ENCODE measurements around the gene PERM1. TPM values are rescaled to one million over a fixed set of nuclear protein-coding genes. Genes with fewer than 3 reads are reported as not detected.
"Not testable (repeated sequence)": the region's sequence is repeated elsewhere in the genome, so short reads cannot be mapped to it uniquely, and the experiment has no call there.

Gene PERM1
- total and polyA plus RNA-seq, 2 experiments from 2014 or later, result 0.45 TPM; not detected in 1

GRCh38 chr1:1020415-1021009, 38.6 kb upstream of the PERM1 start:
- DNase-seq, result peak; percentile 58
- Histone ChIP-seq H3K36me3 (ENCODE audit: low read depth) (no peaks in the 10 kb centered on the region), H3K4me3 (peak overlapping the region; percentile 70), H3K4me2 (ENCODE audit: unreplicated experiment) (peak overlapping the region; percentile 46), H3K4me1 (ENCODE audit: insufficient read depth) (0 out of 2 replicates have a peak, but pooled peaks cover 6% of the 10 kb centered on the region), H3K9me2 (ENCODE audit: insufficient read depth) (no peaks in the 10 kb centered on the region), H3K9ac (peak overlapping the region; percentile 25; the same call in 1 of the 2 replicates), H4K20me1 (ENCODE audit: insufficient read depth) (no peaks in the 10 kb centered on the region), H3K79me2 (ENCODE audit: insufficient read depth) (no peaks in the 10 kb centered on the region), H3K27ac (no peak overlapping the region), H3K27me3 (replicated peaks; ENCODE audit: insufficient read depth) (no peaks in the 10 kb centered on the region), H3F3A (ENCODE audit: insufficient read depth) (no peaks in the 10 kb centered on the region), H3K9me3 (ENCODE audit: low read depth) (no peaks in the 10 kb centered on the region), H2AFZ (no peak overlapping the region; the same call in 1 of the 2 replicates)
- TF ChIP-seq EZH2phosphoT487 (IDR thresholded peaks at IDR 0.05; ENCODE audit: insufficient read depth, low read depth), result no peak
- no peak for TF ChIP-seq EZH2 (IDR thresholded peaks at IDR 0.05; ENCODE audit: insufficient read depth, poor library complexity, severe bottlenecking)
- in situ Hi-C loops (cut with MboI), result no loop called here
- 0 to 2% methylated on average over 3 to 39 of the region's 59 CpGs for WGBS, 2 experiments (ENCODE audit: low coverage in 1 of 2, low lambda C conversion rate in 2 of 2, missing lambda C conversion rate in 2 of 2)

GRCh38 chr1:1020000-1020404, 38.1 kb upstream of the PERM1 start, which contains the start of gene AGRN:
AGRN (plus strand) TSS chr1:1020120; CDS start chr1:1020173, 53 bp downstream.
- Histone ChIP-seq H3K4me2 (ENCODE audit: unreplicated experiment) (peak within 1 kb of the TSS; percentile 46), H3K27ac (no peak within 1 kb of the TSS), H3K4me1 (ENCODE audit: insufficient read depth) (0 out of 2 replicates have a peak, but pooled peaks cover 6% of the 10 kb centered on the region), H2AFZ (peak within 1 kb of the TSS; percentile 35; the same call in 1 of the 2 replicates), H3K9me3 (ENCODE audit: low read depth) (no peaks in the 10 kb centered on the region), H3K4me3 (peak within 1 kb of the TSS; percentile 70), H3K27me3 (replicated peaks; ENCODE audit: insufficient read depth) (no peaks in the 10 kb centered on the region), H3F3A (ENCODE audit: insufficient read depth) (no peaks in the 10 kb centered on the region), H3K9me2 (ENCODE audit: insufficient read depth) (no peaks in the 10 kb centered on the region), H3K79me2 (ENCODE audit: insufficient read depth) (no peaks in the 10 kb centered on the region), H3K36me3 (ENCODE audit: low read depth) (no peaks in the 10 kb centered on the region), H4K20me1 (ENCODE audit: insufficient read depth) (no peaks in the 10 kb centered on the region), H3K9ac (peak within 1 kb of the TSS; percentile 60)
- 1 to 5% methylated on average over 15 to 25 of the region's 58 CpGs for WGBS, 2 experiments (ENCODE audit: low coverage in 1 of 2, low lambda C conversion rate in 2 of 2, missing lambda C conversion rate in 2 of 2)
- no peak for TF ChIP-seq EZH2 (IDR thresholded peaks at IDR 0.05; ENCODE audit: insufficient read depth, poor library complexity, severe bottlenecking)
- no peak for TF ChIP-seq EZH2phosphoT487 (IDR thresholded peaks at IDR 0.05; ENCODE audit: insufficient read depth, low read depth)
- DNase-seq, result peak; percentile 60
- in situ Hi-C loops (cut with MboI), result no loop called here

DNA sequence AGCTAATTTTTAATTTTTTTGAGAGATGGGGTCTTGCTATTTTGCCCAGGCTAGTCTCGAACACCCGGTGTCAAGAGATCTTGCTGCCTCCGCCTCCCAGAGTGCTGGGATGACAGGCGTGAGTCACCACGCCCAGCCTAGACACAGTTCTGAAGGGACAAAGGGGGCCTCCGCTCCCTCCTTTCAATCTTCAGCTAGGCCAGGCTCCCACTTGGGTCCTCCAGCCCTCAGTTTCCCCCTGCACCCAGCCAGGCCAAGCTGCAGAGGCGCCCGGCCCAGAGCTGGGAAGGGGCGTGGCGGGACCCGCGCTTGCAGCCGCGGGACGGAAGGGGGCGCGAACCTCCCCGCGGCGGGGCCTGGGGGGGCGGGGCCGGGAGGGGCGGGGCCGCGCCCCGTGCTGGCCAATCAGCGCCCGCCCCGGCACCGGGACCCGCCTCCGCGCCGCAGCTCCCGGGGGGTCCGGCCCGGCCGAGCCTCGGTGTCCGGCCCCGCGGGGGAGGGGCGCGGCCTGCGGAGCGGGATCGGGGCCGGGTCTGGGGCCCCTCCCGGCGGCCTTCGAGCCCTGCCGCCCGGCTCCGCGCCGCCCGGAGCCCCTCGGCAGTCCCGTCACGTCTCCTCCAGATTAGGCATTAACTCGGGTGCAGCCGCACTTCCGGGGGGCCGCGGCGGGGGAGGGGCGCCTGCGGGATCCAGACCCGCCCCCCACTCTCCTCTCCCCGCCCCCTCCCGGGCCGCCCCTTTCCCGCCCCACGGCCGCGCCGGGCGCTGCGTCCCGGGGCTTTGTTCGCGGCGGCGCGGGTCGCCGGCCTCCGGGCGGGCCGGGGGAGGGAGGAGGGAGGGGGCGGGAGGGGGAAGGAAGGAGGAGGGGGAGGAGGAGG, 37.5 kb upstream of the PERM1 start:
- Histone ChIP-seq H4K20me1 (ENCODE audit: insufficient read depth) (no peaks in the 10 kb centered on the region), H3K9me3 (ENCODE audit: low read depth) (no peaks in the 10 kb centered on the region), H3K27ac (no peak overlapping the region), H3K9ac (peak overlapping the region; percentile 60), H3K9me2 (ENCODE audit: insufficient read depth) (no peaks in the 10 kb centered on the region), H3K4me1 (ENCODE audit: insufficient read depth) (0 out of 2 replicates have a peak, but pooled peaks cover 3% of the 10 kb centered on the region), H3K79me2 (ENCODE audit: insufficient read depth) (no peaks in the 10 kb centered on the region), H3K36me3 (ENCODE audit: low read depth) (no peaks in the 10 kb centered on the region), H3K27me3 (replicated peaks; ENCODE audit: insufficient read depth) (no peaks in the 10 kb centered on the region), H2AFZ (peak overlapping the region; percentile 35; the same call in 1 of the 2 replicates), H3K4me3 (peak overlapping the region; percentile 65), H3F3A (ENCODE audit: insufficient read depth) (no peaks in the 10 kb centered on the region), H3K4me2 (ENCODE audit: unreplicated experiment) (no peak overlapping the region)
- TF ChIP-seq EZH2 (IDR thresholded peaks at IDR 0.05; ENCODE audit: insufficient read depth, poor library complexity, severe bottlenecking) (no peak), EZH2phosphoT487 (IDR thresholded peaks at IDR 0.05; ENCODE audit: insufficient read depth, low read depth) (no peak)
- DNase-seq, result peak; percentile 94
- 1 to 7% methylated on average over 8 to 60 of the region's 91 CpGs for WGBS, 2 experiments (ENCODE audit: low coverage in 1 of 2, low lambda C conversion rate in 2 of 2, missing lambda C conversion rate in 2 of 2)
- in situ Hi-C loops (cut with MboI), result no loop called here

GRCh38 chr1:1018321-1018685, 36.4 kb upstream of the PERM1 start:
- H3F3A ChIP-seq (ENCODE audit: insufficient read depth); in situ Hi-C loops (cut with MboI); H3K9ac ChIP-seq; H3K9me2 ChIP-seq (ENCODE audit: insufficient read depth); DNase-seq; H3K4me3 ChIP-seq; H3K4me1 ChIP-seq (ENCODE audit: insufficient read depth); H3K79me2 ChIP-seq (ENCODE audit: insufficient read depth); H4K20me1 ChIP-seq (ENCODE audit: insufficient read depth); H2AFZ ChIP-seq; H3K27ac ChIP-seq; H3K4me2 ChIP-seq (ENCODE audit: unreplicated experiment); H3K27me3 ChIP-seq (replicated peaks; ENCODE audit: insufficient read depth); H3K36me3 ChIP-seq (ENCODE audit: low read depth); H3K9me3 ChIP-seq (ENCODE audit: low read depth): not testable (repeated sequence)
- whole genome bisulfite sequencing, 2 experiments (ENCODE audit: low coverage in 1 of 2, low lambda C conversion rate in 2 of 2, missing lambda C conversion rate in 2 of 2), result 94 to 95% methylated on average over 23 to 26 of the region's 26 CpGs

- H3K36me3 ChIP-seq (ENCODE audit: low read depth); H3K4me3 ChIP-seq; H3K9me2 ChIP-seq (ENCODE audit: insufficient read depth); H3K4me1 ChIP-seq (ENCODE audit: insufficient read depth); H3K9me3 ChIP-seq (ENCODE audit: low read depth); H3K9ac ChIP-seq; in situ Hi-C loops (cut with MboI); H3K79me2 ChIP-seq (ENCODE audit: insufficient read depth); H4K20me1 ChIP-seq (ENCODE audit: insufficient read depth); H3K27ac ChIP-seq; H3K4me2 ChIP-seq (ENCODE audit: unreplicated experiment); H3F3A ChIP-seq (ENCODE audit: insufficient read depth); H2AFZ ChIP-seq; DNase-seq; H3K27me3 ChIP-seq (replicated peaks; ENCODE audit: insufficient read depth): not testable (repeated sequence)
- WGBS, 2 experiments (ENCODE audit: low coverage in 1 of 2, low lambda C conversion rate in 2 of 2, missing lambda C conversion rate in 2 of 2), result 87 to 94% methylated on average over 15 to 17 of the region's 17 CpGs
Observed at GRCh38 chr1:1017397-1018320, 35.8 kb upstream of the PERM1 start.

Data from GM23248 (cell line).